Prostate gland (tissue), 2 donors: ENCODE results near the gene ABCC2.

Source experiments
- CTCF ChIP-seq, 4 experiments: fragments of 200-600 bp in 2 of 4; fragments of 450-650 bp in 2 of 4; sonication (generic) in 2 of 4; IDR thresholded peaks; 1 replicate in 3 of 4; 2 replicates in 1 of 4; pipeline ENCODE4 v1.5.1; 2016 to 2019; ENCODE audit warnings: antibody characterized with exemption in 4 of 4, mild to moderate bottlenecking in 2 of 4, moderate library complexity in 2 of 4
- POLR2AphosphoS5 ChIP-seq: sonication (generic); formaldehyde crosslinking; IDR thresholded peaks from one replicate; pipeline ENCODE4 v1.6.1; 2017; ENCODE audit warnings: antibody characterized with exemption

- TF ChIP-seq POLR2AphosphoS5 (no peak), CTCF (IDR thresholded peaks at IDR 0.05) (no peak)
Observed at GRCh38 chr10:99740933-99741559, 41.4 kb upstream of the ABCC2 start.
